ENCODE data around the gene RMRP. TPM values are rescaled to one million over a fixed set of nuclear protein-coding genes. Genes with fewer than 3 reads are reported as not detected.
A peak's percentile ranks its signal among the peaks of the same experiment; 100 is the strongest.

The RMRP gene
- 966 and 30,763 TPM in 2 replicates for total RNA-seq (ENCODE audit: low replicate concordance)

DNA sequence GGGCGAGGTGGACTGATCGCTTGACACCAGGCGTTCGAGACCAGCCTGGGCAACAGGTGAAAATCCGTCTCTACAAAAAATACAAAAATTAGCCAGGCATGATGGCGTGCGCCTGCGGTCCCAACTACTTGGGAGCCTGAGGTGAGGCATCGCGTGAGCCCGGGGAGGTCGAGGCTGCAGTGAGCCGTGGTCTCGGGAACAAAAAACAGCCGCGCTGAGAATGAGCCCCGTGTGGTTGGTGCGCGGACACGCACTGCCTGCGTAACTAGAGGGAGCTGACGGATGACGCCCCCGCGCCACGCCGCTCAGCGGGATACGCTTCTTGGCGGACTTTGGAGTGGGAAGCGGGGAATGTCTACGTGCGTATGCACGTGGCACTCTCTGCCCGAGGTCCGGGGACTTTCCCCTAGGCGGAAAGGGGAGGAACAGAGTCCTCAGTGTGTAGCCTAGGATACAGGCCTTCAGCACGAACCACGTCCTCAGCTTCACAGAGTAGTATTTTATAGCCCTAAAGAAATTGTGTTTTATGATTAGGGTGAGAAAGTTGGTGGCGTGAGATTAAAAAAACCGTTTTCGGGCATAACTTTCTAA is at the start of gene RMRP:
Gene RMRP (minus strand): TSS at position 474 of the 591 bp plus-strand sequence.
- peak; percentile 100 for DNase-seq (ENCODE audit: low read depth)
- TF ChIP-seq, protein P1, sequence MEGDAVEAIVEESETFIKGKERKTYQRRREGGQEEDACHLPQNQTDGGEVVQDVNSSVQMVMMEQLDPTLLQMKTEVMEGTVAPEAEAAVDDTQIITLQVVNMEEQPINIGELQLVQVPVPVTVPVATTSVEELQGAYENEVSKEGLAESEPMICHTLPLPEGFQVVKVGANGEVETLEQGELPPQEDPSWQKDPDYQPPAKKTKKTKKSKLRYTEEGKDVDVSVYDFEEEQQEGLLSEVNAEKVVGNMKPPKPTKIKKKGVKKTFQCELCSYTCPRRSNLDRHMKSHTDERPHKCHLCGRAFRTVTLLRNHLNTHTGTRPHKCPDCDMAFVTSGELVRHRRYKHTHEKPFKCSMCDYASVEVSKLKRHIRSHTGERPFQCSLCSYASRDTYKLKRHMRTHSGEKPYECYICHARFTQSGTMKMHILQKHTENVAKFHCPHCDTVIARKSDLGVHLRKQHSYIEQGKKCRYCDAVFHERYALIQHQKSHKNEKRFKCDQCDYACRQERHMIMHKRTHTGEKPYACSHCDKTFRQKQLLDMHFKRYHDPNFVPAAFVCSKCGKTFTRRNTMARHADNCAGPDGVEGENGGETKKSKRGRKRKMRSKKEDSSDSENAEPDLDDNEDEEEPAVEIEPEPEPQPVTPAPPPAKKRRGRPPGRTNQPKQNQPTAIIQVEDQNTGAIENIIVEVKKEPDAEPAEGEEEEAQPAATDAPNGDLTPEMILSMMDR (IDR thresholded peaks at IDR 0.05; ENCODE audit: insufficient read depth, low read length): peak; percentile 40
- peak within 1 kb of the TSS; percentile 94 for H3K4me3 ChIP-seq (ENCODE audit: low read depth, low read length)

DNA sequence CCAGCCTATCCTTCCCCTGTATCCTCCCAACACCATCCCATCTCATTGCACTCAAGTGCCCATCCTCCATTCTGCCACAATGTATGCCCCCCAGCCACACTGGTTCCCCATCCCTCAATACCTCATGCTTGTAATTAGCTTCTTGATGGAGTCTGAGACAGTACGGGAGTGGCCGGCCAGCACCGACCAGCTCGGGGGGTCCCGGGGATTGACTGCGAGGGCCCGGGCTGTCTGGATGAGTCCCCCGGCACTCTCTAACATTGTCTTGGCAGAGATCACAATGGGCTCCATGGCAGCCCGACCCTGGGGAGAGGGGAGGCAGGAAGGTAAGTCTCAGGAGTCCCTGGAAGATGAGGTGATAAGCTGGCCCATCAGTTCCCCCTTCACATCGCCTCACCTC is 49.1 kb upstream of the RMRP start:
- H3K4me3 ChIP-seq (ENCODE audit: low read depth, low read length): no peak overlapping the region
- DNase-seq (ENCODE audit: low read depth): no peak
- TF ChIP-seq, protein P1 (IDR thresholded peaks at IDR 0.05; ENCODE audit: insufficient read depth, low read length): no peak

DNA sequence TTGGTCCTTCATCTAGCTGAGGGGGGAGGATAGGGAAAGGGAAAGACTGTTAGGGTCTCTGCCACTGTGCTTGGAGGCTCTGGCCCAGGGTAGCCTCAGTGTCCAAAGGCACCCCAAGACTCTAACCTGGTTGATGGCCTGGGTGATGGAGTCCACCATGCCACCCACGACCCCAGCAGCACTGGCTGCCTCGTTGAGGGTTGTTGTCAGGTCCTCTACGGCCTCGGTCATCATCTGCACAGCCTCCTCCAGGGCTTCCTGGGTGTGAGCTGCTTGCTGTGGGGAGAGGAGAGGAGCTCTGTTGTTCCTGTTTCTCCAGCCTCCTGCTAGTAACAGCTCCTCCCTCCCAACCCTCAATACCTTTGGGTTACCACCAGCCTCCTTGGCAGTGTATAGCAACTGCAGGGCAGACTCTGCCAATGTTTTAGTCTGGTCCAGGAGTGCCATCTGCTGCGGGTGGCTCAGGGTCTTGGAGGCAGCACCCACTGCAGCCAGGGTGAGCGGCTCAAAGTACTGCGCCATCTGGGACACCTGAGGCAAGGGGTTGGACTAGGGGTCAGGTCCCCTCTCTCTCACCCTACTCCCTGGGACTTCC is 48.1 kb upstream of the RMRP start:
- DNase-seq (ENCODE audit: low read depth): no peak
- no peak overlapping the region for H3K4me3 ChIP-seq (ENCODE audit: low read depth, low read length)
- TF ChIP-seq, protein P1 (IDR thresholded peaks at IDR 0.05; ENCODE audit: insufficient read depth, low read length): no peak

DNA sequence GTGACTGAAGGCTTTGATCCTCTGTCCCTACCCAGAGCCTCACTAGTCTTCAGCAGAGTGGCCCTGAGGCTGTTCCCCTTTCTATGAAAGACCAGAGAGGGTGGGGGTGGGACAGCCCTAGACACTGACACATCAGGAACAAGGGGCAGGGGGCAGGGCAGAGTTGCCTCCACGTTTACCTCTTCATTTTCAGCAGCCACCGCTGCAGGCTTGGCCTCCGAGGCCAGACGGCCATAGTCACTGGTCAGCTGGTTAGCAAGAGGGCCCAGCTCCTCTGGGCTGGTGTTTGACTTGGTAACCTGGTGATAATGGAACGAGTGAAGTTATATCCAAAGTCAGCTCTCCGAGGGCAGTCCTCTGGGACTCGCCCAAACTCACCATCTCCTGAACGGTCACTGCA is 47.6 kb upstream of the RMRP start:
- DNase-seq (ENCODE audit: low read depth): no peak
- H3K4me3 ChIP-seq (ENCODE audit: low read depth, low read length): no peak overlapping the region
- TF ChIP-seq, protein P1 (IDR thresholded peaks at IDR 0.05; ENCODE audit: insufficient read depth, low read length): no peak

DNA sequence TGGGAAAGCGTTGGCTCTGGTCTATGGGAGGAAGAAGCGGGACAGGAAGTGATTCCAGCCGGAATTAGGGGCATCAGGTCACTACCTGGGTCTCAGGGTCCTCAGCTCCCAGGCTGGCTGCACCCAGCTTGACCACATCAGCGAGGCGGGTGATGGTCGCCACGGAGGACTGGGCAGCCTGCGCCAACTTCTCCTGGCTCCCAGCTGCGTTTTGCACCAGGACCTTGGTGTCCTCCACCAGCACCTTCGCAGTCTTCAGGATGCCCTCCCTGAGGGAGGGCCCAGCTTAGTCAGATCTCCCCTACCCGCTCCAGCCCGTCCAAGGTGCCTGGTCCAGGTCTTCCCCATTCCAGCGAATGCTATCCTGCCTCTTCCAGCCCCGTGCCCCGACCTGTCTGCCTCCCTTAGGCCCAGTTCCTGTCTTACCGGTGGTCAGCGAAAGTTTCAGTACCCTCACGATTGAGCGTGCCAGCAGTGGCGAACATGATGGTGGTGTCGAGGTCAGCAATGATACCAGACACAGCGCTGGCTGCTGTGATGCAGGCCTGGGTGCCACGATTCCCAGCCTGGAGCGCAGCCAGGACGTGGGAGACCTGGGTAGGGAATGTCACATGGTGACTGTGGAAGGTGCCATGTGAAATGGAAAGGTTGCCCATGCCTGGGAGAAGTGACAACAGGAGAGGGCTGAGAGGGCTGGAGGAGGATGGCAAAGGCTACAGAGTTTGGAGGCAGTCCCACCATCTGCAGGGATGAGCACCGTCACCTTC is 46.3 kb upstream of the RMRP start:
- TF ChIP-seq, protein P1 (IDR thresholded peaks at IDR 0.05; ENCODE audit: insufficient read depth, low read length): no peak

DNA sequence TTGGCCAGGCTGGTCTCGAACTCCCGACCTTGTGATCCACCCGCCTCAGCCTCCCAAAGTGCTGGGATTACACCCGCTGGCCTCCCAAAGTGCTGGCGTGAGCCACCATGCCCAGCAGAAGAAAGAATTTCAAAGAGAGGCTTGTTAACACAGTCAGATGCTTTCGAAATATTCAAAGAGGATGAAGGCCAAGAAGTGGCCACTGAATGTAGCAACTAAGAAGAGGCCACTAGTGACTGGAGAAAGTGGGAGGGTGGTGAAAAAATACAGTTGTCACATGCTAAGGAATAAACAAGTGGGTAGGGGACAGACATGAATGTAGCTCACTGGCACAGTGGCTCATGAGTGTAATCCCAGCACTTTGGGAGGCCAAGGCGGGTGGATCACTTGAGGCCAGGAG is 44.9 kb upstream of the RMRP start:
- no peak for DNase-seq (ENCODE audit: low read depth)
- H3K4me3 ChIP-seq (ENCODE audit: low read depth, low read length): no peak overlapping the region
- TF ChIP-seq, protein P1 (IDR thresholded peaks at IDR 0.05; ENCODE audit: insufficient read depth, low read length): no peak

More for the DNA sequence above, 46.3 kb upstream of the RMRP start:
- no peak overlapping the region for H3K4me3 ChIP-seq (ENCODE audit: low read depth, low read length)
- no peak for DNase-seq (ENCODE audit: low read depth)

All from fibroblast of the aortic adventitia (primary cell).